GM12801 (cell line): ENCODE measurements around the gene TAF12.

ENCODE experiments used
- CTCF ChIP-seq: IDR thresholded peaks from one replicate; pipeline ENCODE4 v1.5.1; 2011; ENCODE audit warnings: control low read depth; ENCODE audit not compliant: insufficient read length; ENCODE audit errors: extremely low read depth

TAF12 gene

GRCh38 chr1:28573564-28573963 lies 69.3 kb downstream of the TAF12 start:
- no peak for TF ChIP-seq CTCF

- TF ChIP-seq CTCF = no peak
These were observed 71.0 kb downstream of the TAF12 start for GRCh38 chr1:28571911-28572310.

- TF ChIP-seq CTCF = no peak
These were observed 75.9 kb downstream of the TAF12 start for GRCh38 chr1:28566931-28567330.

GRCh38 chr1:28565726-28566125 lies 77.1 kb downstream of the TAF12 start:
- TF ChIP-seq CTCF = no peak

GRCh38 chr1:28565040-28565439 lies 77.8 kb downstream of the TAF12 start:
- no peak for TF ChIP-seq CTCF

GRCh38 chr1:28564310-28564709 lies 78.6 kb downstream of the TAF12 start:
- TF ChIP-seq CTCF = no peak

GRCh38 chr1:28560886-28561285 lies 82.0 kb downstream of the TAF12 start:
- TF ChIP-seq CTCF = no peak
